NCI-H2107 treated with DMSO at 0.1 percent for 48 hours (cell line): ENCODE measurements around the gene HOXB9.

ENCODE experiments used
- DNase-seq: peaks from one replicate; lab custom pipeline; 2025; ENCODE audit not compliant: unreplicated experiment; lab: John Stamatoyannopoulos, UW

HOXB9 gene

GRCh38 chr17:48624544-48625494 lies 1.3 kb downstream of the HOXB9 start:
- DNase-seq: no peak

DNA sequence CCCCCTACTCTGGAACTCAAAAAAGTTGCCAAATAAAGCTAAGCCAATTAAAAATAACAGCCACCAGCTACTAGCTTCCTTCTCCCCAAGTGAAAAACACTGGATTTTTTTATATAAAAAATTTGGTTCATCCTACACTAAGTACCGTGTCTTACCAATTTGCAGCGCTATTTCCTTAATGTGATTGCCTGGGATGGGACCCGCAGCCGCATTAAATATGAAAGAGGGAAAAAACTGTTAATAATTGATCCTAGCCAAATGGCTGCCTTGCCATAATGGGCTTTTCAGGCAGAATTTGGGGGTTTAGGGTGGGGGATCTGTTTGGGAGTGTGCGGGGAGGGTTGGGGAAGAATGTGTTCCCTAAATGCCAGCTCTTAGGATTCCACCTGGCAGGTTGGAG lies 2.0 kb downstream of the HOXB9 start:
- no peak for DNase-seq

- no peak for DNase-seq
Measured at GRCh38 chr17:48623583-48623982, 2.6 kb downstream of the HOXB9 start.

GRCh38 chr17:48622857-48623256 lies 3.3 kb downstream of the HOXB9 start:
- DNase-seq: no peak

DNA sequence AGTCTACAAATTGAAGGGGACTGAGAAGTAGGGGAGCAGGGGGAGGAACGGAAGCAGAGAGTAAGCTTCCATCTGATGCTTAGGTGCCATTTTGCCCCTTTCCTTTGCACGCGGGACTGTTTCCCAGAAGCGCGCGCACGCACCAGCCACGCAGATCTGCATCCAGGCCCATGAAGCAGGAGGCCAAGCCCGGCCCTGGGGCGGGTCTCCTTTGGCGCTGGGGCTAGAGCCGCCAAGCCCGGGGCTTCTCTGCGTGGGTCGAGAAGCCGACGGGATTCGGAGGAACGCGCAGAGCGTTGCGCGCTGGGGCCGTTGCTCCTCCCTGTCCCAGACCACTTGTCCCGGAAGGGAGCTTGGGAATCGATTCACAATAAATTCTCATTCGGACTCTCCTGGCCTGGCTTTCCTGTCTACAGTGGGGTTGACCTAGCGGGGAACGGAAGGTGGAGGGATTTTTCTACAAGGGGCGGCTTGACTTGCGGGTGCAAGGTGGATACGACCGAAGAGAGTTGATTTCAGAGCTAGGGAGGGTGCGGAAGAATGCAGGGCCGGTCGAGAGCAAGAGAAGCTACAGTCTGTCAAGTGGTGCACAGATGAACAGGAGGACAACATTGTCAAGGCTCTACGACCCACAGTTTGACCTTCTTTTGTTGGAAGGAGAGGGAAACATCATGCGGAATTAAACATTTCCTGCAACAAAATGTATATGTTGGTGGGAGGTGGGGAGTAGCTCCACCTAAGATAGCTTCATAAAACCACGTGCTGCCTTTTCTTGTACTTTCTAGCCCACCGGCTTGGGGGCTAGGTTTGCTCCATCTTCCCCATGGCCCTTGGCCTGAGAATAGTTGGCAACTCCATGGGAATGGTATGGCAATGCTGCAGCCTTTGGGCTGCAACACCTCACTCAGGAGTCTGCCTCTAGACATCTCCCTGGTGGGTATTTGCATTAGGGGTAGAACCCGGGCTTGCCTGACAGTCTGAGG lies 4.5 kb downstream of the HOXB9 start:
- DNase-seq: no peak

DNA sequence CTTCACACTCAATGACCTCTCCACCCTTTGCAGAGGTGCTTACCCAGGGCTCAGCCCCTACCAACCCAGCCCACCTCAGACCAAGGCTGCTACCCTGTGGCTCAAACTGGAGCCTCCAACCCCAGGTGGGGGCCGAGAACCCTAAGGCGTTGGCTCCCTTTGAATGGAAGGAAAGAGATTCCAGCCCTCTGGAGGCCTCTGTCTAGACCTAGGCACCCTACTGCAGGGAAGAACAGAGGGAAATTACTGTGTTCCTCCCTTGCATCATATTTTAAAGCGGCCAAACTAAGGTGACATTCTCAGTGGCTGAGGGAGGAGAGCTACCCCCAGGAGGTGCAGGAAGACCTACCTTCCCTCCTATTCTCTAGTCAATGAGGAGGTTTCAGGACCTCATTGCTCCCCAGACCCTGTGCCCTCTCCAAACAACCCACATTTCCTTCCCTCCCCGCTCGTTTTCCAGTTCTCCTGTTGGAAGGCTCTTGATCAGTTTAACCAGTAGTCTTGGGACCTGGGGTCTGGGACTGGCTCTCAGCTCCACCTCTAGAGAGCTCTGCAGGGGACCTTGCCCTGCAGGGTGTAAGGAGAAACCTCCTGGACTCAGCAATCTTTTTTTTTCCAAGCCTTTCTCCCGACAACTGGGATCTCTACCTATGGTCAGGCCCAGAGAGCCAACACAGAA lies 5.6 kb downstream of the HOXB9 start:
- DNase-seq: no peak

- DNase-seq: no peak
Measured at GRCh38 chr17:48619826-48620449, 6.2 kb downstream of the HOXB9 start.

- peak; percentile 75 for DNase-seq
Measured at GRCh38 chr17:48618256-48618896, 7.8 kb downstream of the HOXB9 start.

DNA sequence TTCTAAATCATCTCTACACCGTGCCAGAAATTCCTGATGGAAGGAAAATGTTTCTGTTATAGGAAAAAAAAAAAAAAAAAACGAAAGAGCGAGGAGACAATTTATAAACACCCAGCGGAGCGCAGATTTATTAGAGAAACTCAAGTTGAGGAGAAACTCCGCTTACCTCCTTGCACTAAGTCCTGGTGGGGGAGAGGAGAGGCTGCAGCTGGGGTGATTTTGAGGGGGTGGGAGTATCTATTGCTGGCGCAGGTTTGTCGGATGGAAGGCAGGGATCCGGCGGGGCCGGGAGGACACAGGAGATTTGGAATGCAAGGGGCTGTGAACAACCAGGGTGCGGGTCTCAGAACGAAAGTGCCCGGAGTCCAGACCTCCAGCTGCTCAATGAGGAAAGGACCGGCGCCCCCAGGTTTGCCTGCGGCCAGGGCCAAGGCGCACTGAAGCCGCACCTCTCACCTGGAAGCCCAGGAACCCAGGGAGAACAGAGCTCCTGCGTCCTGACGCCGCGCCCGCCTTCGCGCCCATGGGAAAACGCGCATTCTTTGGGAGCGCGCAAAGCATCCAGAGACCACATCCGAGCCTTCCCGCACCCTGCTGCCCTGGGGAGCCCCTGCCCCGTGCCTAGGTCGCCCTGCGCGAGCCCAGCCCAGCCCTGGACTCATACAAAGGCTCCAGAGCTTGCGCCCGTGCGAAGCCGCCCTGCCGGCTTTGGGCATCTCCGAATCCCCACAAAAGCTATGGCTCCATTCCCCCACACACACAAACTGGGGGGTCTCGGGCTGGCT lies 8.5 kb downstream of the HOXB9 start:
- DNase-seq: no peak

GRCh38 chr17:48616717-48617470 lies 9.3 kb downstream of the HOXB9 start:
- DNase-seq: no peak

DNA sequence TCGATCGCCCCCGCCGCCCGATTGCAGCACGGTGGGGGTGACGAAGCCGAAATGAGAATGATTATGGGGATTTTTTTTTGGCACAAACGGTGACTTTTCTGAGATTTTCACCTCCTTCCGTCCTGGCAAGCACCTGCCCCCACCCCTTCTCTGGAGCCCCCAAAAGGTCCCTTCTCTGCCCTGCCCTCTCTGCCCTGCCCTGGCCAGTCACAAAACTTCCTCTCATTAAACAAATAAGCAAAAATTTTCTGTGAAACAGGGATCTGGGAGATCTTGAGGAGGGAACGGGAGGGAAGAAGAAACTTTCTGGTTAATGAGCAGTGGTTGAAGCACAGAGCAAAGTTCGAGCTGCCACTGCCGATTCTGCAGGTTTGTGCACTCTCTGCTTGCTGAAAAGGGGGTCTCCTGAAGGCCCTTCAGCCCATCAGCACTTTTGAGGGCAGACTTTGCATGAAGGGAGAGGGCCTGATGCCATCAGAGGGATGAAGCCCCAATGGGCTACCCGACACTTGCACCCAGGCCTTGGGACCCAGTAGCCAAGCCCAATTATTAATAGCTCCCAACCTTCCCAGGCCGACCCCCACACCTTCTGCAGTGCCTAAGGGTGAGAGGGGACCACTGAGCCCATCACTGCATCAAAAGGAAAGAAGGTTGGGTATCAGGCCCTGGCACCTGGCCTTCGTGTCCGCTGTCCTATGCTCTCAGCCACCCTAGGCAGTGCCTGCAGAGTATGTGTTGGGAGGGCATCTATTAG lies 10.0 kb downstream of the HOXB9 start:
- no peak for DNase-seq

GRCh38 chr17:48615047-48615962 lies 10.9 kb downstream of the HOXB9 start, which contains the start of gene HOXB8:
Gene HOXB8 (minus strand): TSS chr17:48615292. CDS start chr17:48614704, 588 bp downstream.
- DNase-seq: peak; percentile 61

DNA sequence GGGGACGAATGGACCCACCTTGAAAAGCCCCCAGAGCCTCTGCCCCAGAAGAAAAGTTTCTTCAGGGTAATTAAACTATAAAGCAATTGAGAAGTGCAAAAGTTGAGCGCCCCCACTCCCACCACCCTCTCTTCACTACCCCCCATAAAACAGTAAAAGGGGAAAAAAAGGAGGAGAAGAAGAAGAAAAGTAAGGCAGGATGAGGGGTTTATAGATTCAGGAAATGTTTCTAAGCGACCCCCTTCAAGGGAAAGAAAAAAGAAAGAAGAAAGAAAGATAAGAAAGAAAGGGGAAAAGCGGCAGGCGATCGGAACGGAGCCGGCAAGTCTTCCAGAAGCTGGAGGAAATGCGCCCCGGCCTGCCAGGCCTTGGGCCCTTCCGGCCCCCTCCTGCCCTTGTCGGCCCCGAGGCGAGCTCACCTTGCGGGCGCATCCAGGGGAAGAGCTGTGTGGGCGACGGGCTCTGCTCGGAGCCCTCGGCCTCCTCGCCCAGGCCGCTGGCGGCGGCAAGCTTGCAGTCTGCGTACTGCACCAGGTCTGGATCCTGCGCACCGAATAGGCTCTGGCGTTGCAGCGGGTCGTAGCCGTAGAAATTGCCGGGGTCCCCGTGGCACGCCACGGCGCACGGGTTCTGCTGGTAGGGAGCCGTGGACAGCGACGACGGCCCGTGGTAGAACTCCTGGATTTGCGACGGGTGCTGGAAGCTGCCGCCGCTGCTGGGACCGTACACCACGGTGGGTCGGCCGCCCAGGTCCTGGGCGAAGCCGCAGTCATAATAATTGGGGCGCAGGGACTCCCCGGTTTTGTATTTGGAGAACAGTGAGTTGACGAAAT lies 12.1 kb downstream of the HOXB9 start:
- no peak for DNase-seq

DNA sequence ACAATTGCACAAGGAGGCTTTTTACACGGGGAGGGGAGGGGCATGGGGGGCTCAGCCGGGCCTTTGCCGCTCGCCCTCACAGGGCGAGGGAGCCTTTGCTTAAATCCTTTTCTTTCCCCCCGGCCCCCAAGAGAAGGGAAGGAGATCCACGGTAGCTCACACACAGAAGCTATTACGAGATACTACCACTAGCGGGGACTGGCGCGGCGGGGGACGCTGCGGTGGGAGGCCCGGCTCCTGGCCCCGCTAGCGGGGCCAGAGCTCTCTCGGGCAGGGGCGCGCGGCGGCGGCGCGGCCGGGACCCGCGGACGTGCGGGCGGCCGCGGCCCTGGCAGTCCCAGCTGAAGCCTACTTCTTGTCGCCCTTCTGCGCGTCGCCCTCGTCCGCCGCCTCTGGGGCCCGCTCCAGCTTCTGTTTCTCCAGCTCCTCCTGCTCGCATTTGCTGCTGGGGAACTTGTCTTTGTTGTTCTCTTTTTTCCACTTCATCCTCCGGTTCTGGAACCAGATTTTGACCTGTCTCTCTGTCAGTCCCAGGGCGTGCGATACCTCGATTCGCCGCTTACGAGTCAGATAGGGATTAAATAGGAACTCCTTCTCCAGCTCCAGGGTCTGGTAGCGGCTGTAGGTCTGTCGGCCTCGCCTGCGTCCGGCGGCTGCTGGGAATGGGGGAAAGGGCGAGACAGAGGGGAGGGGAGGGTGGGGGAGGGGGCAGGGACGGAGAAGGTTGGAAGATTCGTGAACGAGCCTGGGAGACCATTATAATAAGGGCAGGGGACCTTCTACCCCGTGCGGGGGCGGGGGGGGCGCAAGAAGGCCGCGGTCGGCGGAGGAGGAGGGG lies 13.1 kb downstream of the HOXB9 start:
- no peak for DNase-seq

DNA sequence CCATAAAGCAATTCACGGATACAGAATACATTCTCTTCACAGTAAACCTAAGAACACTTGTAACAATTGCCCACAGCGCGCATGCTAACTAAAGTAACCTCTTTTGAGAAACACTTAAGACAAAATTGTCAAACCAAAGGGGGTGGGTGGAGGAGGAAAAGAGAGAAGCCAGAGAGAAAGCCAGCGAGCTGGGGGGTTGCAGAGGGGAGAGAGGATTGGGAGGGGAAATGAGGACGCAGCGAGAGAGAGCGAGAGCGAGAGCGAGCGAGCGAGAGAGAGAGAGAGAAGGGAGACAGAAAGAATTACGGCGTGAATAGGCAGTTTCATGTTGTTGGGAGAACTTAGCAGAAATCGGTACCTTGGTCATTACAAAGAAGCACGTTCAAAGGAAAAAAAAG lies 13.7 kb downstream of the HOXB9 start:
- DNase-seq: no peak
